Fibroblast of peridontal ligament (primary cell): Measurements from ENCODE around the gene ATF5.
A peak's percentile ranks its signal among the peaks of the same experiment; 100 is the strongest.
"Not testable (repeated sequence)": the region's sequence is repeated elsewhere in the genome, so short reads cannot be mapped to it uniquely, and the experiment has no call there.

Experiments
- DNase-seq: peaks from one replicate; pipeline ENCODE4 v3.0.0-alpha.2; 2010; ENCODE audit errors: extremely low read depth

Gene ATF5

DNA sequence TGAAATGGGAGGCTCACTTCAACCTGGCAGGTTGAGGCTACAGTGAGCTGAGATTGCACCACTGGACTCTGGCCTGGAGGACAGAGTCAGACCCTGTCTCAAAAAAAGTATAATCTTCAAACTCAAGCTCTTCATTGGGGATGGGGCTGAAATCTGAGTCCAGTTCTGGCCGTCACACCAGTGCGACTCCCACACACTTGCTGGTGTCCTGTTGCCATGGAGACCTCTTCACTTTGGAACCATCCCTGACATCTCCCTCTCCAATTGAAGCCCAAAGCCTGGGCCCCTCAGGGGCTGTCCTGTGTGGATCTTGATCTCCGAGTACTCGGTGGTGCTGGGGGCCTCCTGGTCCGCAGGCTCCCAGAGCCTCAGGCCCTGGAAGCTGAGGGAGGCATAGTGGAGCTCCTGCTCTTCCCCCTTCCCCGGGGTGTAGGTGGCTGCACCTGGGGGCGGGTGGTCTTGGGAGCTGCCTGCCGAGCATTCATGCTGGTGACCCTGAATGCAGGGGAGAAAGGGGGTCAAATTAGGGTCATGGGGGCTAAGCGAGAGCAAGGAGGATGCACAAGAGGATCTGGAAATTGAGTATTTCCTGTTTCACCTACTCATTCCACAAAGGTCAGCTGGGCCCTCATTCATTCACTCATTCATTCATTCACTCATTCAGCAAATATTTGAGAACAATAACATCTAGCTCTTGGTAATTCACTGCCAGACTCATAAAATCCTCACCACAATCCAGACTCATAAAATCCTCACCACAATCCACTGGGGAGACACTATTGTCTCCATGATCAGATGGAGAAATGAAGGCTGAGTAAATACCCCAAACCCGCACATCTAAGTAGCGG is 21.0 kb downstream of the ATF5 start:
- no peak for DNase-seq

DNA sequence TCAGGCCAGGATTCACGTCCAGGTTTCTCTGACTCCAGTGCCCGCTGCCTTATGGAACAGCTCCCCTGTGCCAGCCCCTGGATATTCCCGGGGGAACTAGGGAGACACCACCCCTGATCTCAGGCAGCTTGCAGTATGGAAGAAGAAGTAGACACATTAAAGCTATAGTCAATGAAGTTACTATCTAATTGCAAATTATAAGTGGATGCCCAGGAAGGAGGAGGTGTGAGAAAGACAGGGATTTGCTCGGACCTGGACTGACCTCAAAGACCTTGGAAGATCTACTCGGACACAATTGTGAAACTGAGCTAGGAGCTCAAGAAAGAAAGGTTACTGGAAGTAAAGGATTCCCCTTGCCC is 21.6 kb downstream of the ATF5 start:
- DNase-seq: no peak

DNA sequence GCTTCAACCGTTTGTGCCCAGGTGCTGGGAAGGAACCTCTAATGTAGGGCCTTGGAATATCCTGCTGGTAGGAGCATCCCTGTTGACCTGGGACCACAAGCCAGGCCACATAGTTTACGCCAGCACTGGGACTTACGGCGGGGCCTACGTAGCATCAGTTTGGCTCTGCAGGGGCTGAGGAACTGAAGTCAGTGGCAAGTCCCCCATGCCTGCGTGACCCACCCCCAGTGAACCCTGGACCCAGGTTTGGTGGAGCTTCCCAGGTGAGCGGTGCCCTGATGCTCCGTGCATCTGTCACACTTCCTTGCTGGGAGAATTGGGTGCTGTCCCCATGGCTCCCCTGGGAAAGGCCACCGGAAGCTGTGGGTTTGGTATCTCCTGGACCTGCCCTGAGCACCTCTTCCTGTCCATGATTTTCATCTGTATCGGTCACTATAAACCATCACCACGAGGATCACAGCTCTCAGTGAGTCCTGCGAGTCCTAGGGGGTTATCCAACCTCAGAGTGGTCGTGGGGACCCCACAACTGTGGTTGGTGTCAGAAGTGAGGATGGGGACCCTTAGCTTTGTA is 22.0 kb downstream of the ATF5 start:
- DNase-seq: no peak

DNA sequence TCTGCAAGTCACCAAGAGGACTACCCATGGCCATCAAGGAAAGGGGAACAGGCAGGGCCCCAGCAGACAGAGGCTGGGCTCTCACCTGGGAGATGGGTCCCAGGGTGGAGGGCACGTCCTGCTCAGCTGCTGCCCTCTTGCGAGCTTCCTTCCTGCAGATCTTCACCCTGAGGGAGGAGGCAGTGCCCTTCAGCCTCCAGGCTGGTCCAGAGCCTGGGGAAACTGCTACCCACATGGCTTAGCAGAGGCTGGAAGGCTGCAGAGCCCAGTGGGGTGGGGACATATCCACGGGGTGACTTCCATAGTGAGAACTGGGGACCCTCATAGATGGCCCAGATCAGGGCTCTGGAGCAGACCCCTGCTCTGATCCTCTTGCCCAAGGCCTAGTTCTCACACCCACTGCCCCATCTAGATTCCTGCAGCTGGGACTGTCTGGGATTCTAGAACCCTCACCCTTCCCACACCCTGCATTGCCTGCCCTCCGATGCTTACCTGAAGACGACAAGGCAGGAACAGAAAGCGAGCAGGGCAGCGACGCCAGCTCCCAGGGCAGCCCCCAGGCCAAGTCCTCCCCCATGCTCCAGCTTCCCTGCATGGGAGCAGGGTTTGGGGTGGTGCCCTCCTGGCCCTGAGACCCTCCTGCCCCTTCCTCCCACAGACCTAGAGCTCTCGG is 22.9 kb downstream of the ATF5 start:
- no peak for DNase-seq

DNA sequence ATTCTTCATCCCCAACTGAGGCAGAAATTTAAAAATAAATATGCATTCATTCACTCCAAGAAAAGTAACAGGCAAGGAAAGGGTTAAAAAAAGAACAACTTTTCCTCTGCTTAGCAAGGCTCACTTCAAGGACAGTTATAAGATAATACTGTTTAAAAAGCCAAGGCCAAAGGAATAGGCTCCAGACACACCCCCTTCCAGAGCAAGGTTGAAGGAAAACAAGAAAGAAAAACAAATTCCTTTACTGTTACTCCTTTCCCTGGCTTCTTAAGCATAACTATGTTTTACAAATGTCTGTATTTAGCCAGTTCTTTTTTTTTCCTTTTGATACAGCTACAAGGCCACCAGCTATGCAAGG is 23.5 kb downstream of the ATF5 start:
- DNase-seq: no peak

DNA sequence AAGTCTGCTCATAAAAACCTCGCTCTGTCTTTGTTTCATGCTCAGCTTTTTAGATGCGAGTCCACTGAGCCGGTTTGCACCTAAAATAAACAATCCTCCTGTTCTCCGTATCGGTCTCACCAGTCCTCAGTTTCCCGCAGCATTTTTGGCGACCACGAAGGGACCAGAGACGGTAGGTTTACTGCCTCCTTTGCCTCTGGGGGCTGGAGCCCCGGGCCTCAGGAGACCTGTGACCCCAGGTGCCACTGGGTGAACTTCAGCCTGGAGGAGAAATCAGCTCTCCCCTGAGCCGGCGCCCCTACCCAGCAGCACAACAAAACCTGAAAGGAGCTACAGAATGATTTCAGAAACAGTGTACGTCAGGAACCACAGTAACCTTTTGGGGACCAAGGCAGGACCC is 23.9 kb downstream of the ATF5 start:
- DNase-seq: no peak

DNA sequence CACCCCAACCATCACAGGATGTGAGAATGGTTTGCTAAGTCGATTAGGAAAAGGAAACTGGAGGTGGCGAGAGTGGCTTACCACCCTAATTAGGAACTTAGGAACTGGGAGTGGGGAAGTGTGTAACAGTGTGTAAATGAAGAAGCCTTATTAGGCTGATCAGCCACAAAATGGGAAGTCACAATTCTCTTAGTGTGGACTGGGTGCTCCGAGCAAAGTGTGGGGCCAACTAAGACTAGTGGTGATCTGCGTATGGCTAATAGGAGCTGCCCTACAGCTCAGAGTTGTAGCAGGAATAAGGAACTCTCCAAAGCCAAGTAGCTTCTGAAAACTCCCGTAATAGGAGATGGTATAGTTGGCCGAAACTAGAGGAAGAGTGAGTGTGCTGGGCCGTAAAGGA is 24.4 kb downstream of the ATF5 start:
- DNase-seq: no peak

DNA sequence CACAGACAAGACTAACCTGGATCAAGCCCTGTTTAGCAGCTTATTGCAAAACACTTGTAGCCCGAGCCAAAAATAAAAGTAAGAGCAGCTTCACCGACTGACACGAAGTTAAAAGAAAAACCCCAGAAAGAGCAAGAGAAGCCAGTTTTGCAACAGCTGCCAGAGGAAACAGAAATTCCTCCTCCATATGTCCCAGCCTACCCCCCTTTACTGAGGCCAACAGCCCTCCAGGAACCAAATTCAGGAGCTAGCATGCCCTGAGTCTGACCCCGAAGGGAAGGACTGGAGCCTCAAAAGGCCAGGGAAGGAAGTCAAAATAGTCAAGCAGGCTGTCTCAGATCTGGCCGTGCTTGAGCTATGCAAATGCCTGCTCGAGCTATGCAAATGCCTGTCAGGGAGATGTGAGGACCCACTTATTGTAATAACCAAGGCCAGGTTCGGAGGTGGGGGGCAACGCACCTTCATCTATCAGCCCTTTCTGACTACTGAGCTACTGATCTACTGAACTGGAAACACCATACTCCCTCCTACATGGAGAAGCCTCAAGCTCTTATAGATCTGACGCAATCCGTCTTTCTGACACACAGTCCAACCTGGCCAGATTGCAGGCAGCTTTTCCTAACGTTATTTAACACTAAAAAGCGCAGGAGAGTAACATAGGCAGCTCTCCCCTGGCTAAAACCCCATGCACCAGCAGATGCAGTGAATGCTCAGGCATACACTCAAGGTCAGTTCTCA is 25.3 kb downstream of the ATF5 start:
- DNase-seq: no peak

DNA sequence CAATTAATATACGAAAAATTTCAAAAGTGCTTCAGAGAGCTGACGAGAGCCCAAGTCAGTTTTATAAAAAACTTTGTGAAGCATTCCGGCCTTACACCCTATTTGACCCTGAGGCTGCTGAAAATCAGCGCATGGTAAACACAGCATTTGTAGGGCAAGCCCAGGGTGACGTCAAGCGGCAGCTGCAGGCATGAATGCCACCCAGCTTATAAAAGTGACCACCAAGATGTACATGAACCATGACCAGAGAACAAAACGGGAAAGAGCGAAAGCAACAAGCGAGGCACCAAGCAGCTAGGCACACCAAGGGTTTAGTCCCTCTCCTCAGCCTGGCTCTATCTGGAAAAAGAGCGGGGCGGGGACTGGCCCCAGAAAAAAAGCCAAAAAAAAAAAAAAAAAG is 25.9 kb downstream of the ATF5 start:
- no peak for DNase-seq

DNA sequence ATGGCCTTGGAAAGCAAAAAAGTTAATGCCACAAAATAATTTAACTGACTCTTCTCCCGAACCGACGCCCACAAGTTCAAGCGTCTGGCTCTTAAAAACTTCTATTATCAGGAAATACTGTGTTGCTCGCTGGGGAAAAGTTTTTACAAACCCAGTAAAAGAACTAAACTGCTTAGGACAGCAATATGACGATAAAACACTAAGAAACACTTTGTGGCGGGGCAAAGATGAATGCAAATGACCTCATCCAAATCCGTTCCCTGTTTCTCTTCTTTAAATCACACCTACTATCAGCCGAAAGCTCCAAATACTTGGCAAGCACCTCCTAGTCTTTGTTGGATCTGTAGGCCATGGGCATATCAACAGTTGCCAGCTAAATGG is 27.1 kb downstream of the ATF5 start:
- DNase-seq: no peak

DNA sequence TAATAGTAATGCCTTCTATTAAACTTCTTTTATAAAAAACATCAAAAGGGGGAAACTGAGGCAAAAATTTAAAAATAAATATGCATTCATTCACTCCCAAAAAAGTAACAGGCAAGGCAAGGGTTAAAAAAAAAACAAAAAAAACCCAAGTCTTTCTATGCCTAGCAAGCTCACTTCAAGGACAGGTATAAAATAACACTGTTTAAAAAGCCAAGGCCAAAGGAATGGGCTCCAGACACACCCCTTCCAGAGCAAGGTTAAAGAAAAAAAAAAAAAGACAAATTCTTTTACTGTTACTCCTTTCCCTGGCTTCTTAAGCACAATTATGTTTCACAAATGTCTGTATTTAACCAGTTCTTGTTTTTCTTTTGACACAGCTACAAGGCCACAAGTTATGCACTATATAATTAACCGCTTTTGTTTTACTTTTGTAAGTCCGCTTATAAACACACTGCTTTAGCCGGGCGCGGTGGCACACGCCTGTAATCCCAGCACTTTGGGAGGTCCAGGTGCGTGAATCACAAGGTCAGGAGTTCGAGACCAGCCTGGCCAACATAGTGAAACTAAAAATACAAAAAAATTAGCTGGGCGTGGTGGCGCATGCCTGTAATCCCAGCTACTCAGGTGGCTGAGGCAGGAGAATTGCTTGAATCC is 28.4 kb downstream of the ATF5 start:
- peak; percentile 16 for DNase-seq

DNA sequence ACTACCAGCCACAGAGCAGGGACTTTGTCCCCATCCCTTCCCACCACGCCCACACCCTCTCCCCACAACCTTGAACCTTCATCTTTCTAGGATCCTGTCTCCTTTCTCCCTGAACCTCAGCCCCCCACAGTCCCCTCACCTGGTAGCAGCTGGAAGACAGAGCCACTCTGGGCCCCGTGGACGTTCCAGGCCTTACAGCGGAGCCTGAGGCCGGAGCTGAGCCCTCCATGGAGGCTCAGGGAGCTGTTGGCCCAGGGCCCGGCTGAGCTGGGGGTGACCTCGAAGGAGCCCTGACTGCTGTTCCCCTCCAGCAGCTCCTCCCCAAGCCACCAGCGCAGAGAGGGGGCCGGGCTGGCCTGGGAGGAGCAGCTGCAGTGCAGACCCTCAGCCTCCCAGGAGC is 29.1 kb downstream of the ATF5 start:
- not testable (repeated sequence) for DNase-seq

DNA sequence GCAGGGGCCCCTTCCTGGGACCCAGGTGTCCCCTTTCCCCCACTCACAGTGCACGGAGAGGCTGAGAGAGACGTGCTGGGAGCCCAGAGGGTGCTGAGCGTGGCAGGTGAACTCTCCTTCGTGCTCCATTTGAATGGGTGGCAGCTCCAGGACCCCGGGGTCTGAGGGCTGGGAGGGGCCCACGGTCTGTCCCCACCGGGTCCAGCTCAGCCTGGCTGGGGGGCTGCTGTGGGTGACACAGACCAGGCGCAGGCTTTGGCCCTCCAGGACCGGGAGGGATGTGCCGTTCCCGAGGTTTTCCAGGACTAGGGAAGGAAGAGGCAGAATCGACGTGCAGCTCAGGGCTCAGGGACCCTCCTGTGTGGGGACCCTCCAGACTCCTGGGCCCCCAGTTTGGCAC is 29.6 kb downstream of the ATF5 start:
- not testable (repeated sequence) for DNase-seq

DNA sequence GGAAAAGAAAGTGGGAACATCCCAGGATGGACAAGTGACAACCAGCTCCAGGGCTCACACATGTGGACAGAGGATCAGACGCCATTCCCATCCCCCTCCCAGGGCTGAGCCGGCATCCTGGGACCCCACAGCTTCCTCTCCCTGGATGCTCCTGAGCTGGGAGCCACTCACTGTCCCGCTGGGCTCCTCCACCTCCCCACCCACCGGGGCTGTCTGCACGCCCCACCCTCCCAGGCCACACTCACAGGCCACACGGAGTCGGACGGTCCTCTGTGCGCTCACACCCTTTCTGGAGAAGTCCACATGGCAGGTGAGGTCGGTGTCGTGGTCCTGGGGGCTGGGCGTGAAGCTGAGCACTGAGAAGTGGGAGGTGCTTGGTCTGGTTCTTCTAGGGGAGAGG is 30.9 kb downstream of the ATF5 start:
- not testable (repeated sequence) for DNase-seq

DNA sequence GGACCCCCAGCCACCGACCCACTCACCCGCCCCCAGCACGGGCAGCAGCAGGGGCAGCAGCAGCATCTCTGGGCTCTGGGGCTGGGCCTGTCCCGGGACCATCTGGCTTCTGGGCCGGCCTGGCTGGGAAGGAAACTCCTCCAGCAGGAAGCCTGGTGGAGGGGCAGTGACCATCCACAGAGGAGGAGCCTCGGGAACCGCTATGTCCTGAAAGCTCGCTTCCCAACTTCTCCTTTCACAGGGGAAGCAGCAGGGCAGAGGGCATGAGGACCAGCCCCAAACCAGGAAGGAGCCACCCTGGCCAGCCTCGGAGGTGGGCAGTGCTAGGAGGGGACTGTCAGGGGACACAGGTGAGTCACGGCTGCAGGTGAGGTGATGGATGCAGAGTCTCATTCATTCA is 32.0 kb downstream of the ATF5 start, which contains the start of gene SIGLEC11:
TSS of gene SIGLEC11 (minus strand) at position 193 of the 400 bp plus-strand sequence. CDS start at position 102, 91 bp downstream.
- not testable (repeated sequence) for DNase-seq

DNA sequence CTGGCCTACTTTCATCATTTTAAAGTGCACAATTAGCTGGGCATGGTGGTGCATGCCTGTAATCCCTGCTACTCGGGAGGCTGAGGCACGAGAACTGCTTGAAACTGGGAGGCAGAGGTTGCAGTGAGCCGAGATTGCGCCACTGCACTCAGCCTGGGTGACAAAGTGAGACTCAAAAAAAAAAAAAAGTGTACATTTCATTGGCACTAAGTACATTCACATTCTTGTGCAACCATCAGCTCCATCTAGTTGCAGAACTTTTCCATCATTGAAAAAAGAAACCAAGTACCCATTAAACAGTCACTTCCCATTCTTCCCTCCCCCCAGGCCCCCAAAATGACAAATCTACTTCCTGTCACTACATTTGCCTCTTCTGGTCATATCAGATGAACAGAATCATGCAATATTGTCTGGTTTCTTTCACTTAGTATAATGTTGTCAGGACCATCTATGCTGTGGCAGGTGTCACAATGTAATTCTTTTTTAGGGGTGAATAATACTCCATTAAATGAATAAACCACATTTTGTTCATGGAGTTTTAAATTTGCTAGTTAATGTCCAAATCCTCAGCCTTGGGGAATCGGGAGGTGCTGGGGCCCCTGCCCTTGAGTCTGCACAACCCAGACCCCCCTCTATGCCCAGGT is 39.4 kb downstream of the ATF5 start:
- no peak for DNase-seq

DNA sequence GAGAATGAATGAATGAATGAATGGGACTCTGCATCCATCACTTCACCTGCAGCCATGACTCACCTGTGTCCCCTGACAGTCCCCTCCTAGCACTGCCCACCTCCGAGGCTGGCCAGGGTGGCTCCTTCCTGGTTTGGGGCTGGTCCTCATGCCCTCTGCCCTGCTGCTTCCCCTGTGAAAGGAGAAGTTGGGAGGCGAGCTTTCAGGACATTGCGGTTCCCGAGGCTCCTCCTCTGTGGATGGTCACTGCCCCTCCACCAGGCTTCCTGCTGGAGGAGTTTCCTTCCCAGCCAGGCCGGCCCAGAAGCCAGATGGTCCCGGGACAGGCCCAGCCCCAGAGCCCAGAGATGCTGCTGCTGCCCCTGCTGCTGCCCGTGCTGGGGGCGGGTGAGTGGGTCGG is 40.4 kb downstream of the ATF5 start:
- not testable (repeated sequence) for DNase-seq

DNA sequence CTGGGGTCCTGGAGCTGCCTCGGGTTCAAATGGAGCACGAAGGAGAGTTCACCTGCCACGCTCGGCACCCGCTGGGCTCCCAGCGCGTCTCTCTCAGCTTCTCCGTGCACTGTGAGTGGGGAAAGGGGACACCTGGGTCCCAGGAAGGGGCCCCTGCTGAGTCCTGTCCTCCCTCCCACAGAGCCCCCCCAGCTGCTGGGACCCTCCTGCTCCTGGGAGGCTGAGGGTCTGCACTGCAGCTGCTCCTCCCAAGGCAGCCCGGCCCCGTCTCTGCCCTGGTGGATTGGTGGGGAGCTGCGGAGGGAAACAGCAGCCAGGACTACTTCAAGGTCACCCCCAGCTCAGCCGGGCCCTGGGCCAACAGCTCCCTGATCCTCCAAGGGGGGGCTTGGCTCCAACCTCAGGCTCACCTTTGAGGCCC is 43.0 kb downstream of the ATF5 start:
- no peak for DNase-seq

DNA sequence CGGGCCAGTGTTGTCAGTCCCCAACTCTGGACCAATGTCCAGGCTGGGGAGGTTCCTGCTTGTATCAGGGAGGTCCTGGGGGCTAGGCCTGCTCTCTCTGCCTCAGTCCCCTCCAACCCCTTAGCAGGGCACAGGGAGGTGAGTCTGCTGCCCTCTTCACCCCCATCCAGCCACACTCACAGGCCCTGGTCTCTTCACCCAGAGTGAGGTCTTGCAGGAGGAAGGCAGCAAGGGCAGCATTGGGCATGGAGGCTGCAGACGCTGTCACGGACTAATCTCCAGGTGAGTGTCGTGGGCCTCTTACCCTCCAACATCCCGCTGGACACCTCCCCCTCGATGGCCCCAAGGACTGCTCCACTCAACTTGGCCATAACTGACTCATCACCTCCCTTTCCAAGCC is 43.8 kb downstream of the ATF5 start:
- DNase-seq: no peak

DNA sequence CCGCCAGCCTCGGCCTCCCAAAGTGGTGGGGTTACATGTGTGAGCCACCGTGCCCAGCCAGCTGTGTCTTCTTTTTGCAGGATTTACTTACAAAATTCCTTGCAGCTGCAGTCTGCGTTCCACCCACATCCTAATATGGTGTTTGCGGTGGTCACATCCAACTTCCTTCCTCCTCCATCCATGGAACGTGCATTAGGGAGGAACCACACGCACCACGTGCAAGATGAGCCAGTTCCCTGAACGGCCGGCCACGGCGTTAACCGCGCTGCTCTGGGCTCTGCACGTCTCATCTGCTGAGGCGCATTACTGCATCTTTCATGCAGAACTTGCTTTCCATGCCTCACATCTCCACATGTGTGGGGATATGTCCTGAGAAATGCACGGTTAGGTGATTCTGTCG is 45.0 kb downstream of the ATF5 start:
- no peak for DNase-seq

DNA sequence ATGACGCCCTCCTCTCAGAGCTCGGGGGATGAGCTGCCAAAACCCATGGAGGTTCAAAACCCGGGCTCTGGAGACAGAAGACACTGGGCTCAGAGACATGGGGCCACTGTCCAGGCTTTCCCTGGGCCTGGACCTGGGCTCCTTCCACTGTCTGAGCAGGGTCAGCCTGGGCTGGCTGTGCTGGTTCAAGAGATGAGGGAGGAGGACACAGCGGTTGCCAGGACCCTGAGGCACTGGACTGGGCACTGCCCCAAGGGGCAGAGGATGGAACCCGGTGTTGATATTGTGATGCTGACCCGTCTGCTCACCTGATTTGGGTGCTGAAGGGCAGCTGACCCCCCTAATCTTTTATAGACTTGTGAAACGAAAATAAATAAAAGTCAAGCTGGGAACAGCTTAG is 46.0 kb downstream of the ATF5 start:
- no peak for DNase-seq
